Muscle layer of duodenum (tissue), 2 donors: Measurements from ENCODE around the gene MYO1D.
"Not testable (repeated sequence)": the region's sequence is repeated elsewhere in the genome, so short reads cannot be mapped to it uniquely, and the experiment has no call there.

Experiments
- H3K27ac ChIP-seq: one replicate; pipeline ENCODE4 v1.7.0; 2013; ENCODE audit warnings: mild to moderate bottlenecking, low read length
- H3K27me3 ChIP-seq: one replicate; pipeline ENCODE4 v1.7.0; 2013; ENCODE audit warnings: low read depth, mild to moderate bottlenecking, control low read depth, low read length
- H3K36me3 ChIP-seq, 2 donors: one replicate each; pipeline ENCODE4 v1.7.0; 2013; ENCODE audit warnings: low read length in 2 of 2, control low read depth in 1 of 2, mild to moderate bottlenecking in 1 of 2; ENCODE audit not compliant: insufficient read depth in 2 of 2, control insufficient read depth in 1 of 2
- H3K4me1 ChIP-seq, 2 donors: one replicate each; pipeline ENCODE4 v1.7.0; 2013; ENCODE audit warnings: low read length in 2 of 2, mild to moderate bottlenecking in 2 of 2, control low read depth in 1 of 2, moderate library complexity in 1 of 2; ENCODE audit not compliant: insufficient read depth in 2 of 2, control insufficient read depth in 1 of 2
- H3K4me3 ChIP-seq, 2 donors: one replicate each; pipeline ENCODE4 v1.7.0; 2013; ENCODE audit warnings: low read length in 2 of 2, low read depth in 1 of 2, mild to moderate bottlenecking in 1 of 2
- H3K9me3 ChIP-seq, 2 donors: one replicate each; pipeline ENCODE4 v1.7.0; 2013; ENCODE audit warnings: low read length in 2 of 2, control low read depth in 1 of 2, mild to moderate bottlenecking in 1 of 2; ENCODE audit not compliant: control insufficient read depth in 1 of 2
- donor health status: healthy.

Gene MYO1D

GRCh38 chr17:32876417-32877163 is at the start of gene MYO1D:
TSS of gene MYO1D (minus strand) at chr17:32877124. CDS start at chr17:32876872, 252 bp downstream.
- no peaks in the 10 kb centered on the region for H3K36me3 ChIP-seq
- H3K27me3 ChIP-seq: no peaks in the 10 kb centered on the region
- no peaks in the 10 kb centered on the region for H3K9me3 ChIP-seq
- H3K4me1 ChIP-seq: peaks cover 8 to 17% of the 10 kb centered on the region in 2 donors
- H3K4me3 ChIP-seq: peak within 1 kb of the TSS; percentile 66 to 82
- peak within 1 kb of the TSS; percentile 72 for H3K27ac ChIP-seq

- no peaks in the 10 kb centered on the region for H3K36me3 ChIP-seq
- no peak overlapping the region for H3K27ac ChIP-seq
- H3K4me1 ChIP-seq: peaks cover 8 to 11% of the 10 kb centered on the region in 2 donors
- no peaks in the 10 kb centered on the region for H3K9me3 ChIP-seq
- no peak overlapping the region for H3K4me3 ChIP-seq
- H3K27me3 ChIP-seq: peaks cover 4% of the 10 kb centered on the region
Observed at GRCh38 chr17:32926183-32926582, 49.3 kb upstream of the MYO1D start.

GRCh38 chr17:32923905-32924304 is 47.0 kb upstream of the MYO1D start:
- not testable (repeated sequence) for H3K4me3 ChIP-seq, H3K4me1 ChIP-seq, H3K27me3 ChIP-seq, H3K36me3 ChIP-seq, H3K27ac ChIP-seq, H3K9me3 ChIP-seq

- Histone ChIP-seq H3K4me1 (no peaks in the 10 kb centered on the region), H3K9me3 (no peaks in the 10 kb centered on the region), H3K27ac (no peak overlapping the region), H3K27me3 (no peaks in the 10 kb centered on the region), H3K36me3 (no peaks in the 10 kb centered on the region), H3K4me3 (no peak overlapping the region)
Observed at GRCh38 chr17:32921017-32921416, 44.1 kb upstream of the MYO1D start.

GRCh38 chr17:32920293-32920692 is 43.4 kb upstream of the MYO1D start:
- no peaks in the 10 kb centered on the region for H3K9me3 ChIP-seq
- no peak overlapping the region for H3K4me3 ChIP-seq
- H3K27me3 ChIP-seq: no peaks in the 10 kb centered on the region
- no peaks in the 10 kb centered on the region for H3K36me3 ChIP-seq
- no peak overlapping the region for H3K27ac ChIP-seq
- no peaks in the 10 kb centered on the region for H3K4me1 ChIP-seq

- not testable (repeated sequence) for H3K36me3 ChIP-seq, H3K4me3 ChIP-seq, H3K27ac ChIP-seq, H3K27me3 ChIP-seq, H3K9me3 ChIP-seq, H3K4me1 ChIP-seq
Observed at GRCh38 chr17:32919876-32920275, 43.0 kb upstream of the MYO1D start.

GRCh38 chr17:32917842-32918241 is 40.9 kb upstream of the MYO1D start:
- Histone ChIP-seq H3K27ac (no peak overlapping the region), H3K36me3 (no peaks in the 10 kb centered on the region), H3K4me3 (no peak overlapping the region), H3K9me3 (no peaks in the 10 kb centered on the region), H3K4me1 (no peaks in the 10 kb centered on the region), H3K27me3 (no peaks in the 10 kb centered on the region)

- no peak overlapping the region for H3K27ac ChIP-seq
- H3K27me3 ChIP-seq: no peaks in the 10 kb centered on the region
- H3K36me3 ChIP-seq: no peaks in the 10 kb centered on the region
- H3K9me3 ChIP-seq: no peaks in the 10 kb centered on the region
- peaks cover 0 to under 1% of the 10 kb centered on the region in 2 donors for H3K4me1 ChIP-seq
- H3K4me3 ChIP-seq: no peak overlapping the region
Observed at GRCh38 chr17:32917081-32917480, 40.2 kb upstream of the MYO1D start.

- Histone ChIP-seq H3K4me3 (no peak overlapping the region), H3K9me3 (no peaks in the 10 kb centered on the region), H3K4me1 (peaks cover 0 to 6% of the 10 kb centered on the region in 2 donors), H3K27ac (no peak overlapping the region), H3K36me3 (no peaks in the 10 kb centered on the region), H3K27me3 (no peaks in the 10 kb centered on the region)
Observed at GRCh38 chr17:32916134-32916533, 39.2 kb upstream of the MYO1D start.

- H3K4me1 ChIP-seq: peaks cover 0 to 6% of the 10 kb centered on the region in 2 donors
- no peak overlapping the region for H3K4me3 ChIP-seq
- H3K36me3 ChIP-seq: no peaks in the 10 kb centered on the region
- H3K27me3 ChIP-seq: no peaks in the 10 kb centered on the region
- no peak overlapping the region for H3K27ac ChIP-seq
- H3K9me3 ChIP-seq: no peaks in the 10 kb centered on the region
Observed at GRCh38 chr17:32915245-32915644, 38.3 kb upstream of the MYO1D start.

GRCh38 chr17:32914181-32914580 is 37.3 kb upstream of the MYO1D start:
- no peak overlapping the region for H3K4me3 ChIP-seq
- H3K27ac ChIP-seq: no peak overlapping the region
- H3K4me1 ChIP-seq: peaks cover 0 to 14% of the 10 kb centered on the region in 2 donors
- H3K9me3 ChIP-seq: no peaks in the 10 kb centered on the region
- no peaks in the 10 kb centered on the region for H3K27me3 ChIP-seq
- no peaks in the 10 kb centered on the region for H3K36me3 ChIP-seq

- H3K36me3 ChIP-seq: no peaks in the 10 kb centered on the region
Observed at GRCh38 chr17:32913593-32913992, 36.7 kb upstream of the MYO1D start.

More at GRCh38 chr17:32913593-32913992, 36.7 kb upstream of the MYO1D start:
- H3K27me3 ChIP-seq: no peaks in the 10 kb centered on the region
- H3K27ac ChIP-seq: no peak overlapping the region
- peaks cover 0 to 14% of the 10 kb centered on the region in 2 donors for H3K4me1 ChIP-seq
- H3K4me3 ChIP-seq: no peak overlapping the region
- no peaks in the 10 kb centered on the region for H3K9me3 ChIP-seq
